Fibroblast of mammary gland (primary cell): Measurements from ENCODE around the gene ABCA1.
A peak's percentile ranks its signal among the peaks of the same experiment; 100 is the strongest.

Experiments used
- DNase-seq: peaks from one replicate; pipeline ENCODE4 v3.0.0-alpha.2; 2010; ENCODE audit warnings: low read depth
- H3K4me3 ChIP-seq: 2 replicates; pipeline ENCODE4 v1.5.1; 2011; ENCODE audit warnings: low read depth, mild to moderate bottlenecking, low read length, moderate library complexity; ENCODE audit not compliant: control insufficient read depth
- CTCF ChIP-seq: conservative IDR thresholded peaks from 2 replicates; pipeline ENCODE4 v1.5.1; 2011; ENCODE audit warnings: low read depth, low read length, inconsistent platforms; ENCODE audit not compliant: control insufficient read depth, insufficient read depth

The ABCA1 gene

GRCh38 chr9:104783588-104783987 is 144.4 kb downstream of the ABCA1 start:
- DNase-seq, result peak; percentile 6
- H3K4me3 ChIP-seq, result no peak overlapping the region
- no peak for TF ChIP-seq CTCF

DNA sequence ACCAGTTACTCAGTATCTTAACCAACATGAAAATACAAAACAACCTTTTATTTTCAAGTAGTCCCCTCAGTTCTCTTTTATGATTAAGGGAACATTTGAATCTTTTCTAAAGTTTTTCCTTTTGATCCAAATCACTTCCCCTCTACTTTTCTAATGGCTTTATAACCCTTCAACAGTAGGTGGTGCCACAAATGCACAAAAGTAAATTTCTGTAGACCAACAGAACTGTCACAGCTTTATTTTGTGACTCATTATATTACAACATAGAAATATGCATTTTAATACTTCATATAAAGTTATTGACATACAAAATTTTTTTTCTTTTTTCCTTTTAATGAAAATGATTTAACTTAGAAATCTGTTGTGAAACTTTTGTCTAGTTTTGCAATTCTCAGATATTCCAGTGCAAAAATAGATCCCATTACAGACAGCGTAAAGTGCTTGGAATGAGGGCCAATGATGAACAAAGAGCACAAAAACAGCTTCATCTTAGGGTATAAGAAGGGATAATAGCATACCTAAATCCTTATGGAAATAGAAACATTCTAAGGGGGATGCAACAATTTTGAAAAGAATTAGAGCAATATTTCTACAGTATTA is 147.1 kb downstream of the ABCA1 start:
- TF ChIP-seq CTCF, result peak; percentile 55
- no peak overlapping the region for H3K4me3 ChIP-seq
- DNase-seq, result peak; percentile 56

- no peak overlapping the region for H3K4me3 ChIP-seq
- no peak for TF ChIP-seq CTCF
- no peak for DNase-seq
Measured at GRCh38 chr9:104779946-104780535, 147.9 kb downstream of the ABCA1 start.

DNA sequence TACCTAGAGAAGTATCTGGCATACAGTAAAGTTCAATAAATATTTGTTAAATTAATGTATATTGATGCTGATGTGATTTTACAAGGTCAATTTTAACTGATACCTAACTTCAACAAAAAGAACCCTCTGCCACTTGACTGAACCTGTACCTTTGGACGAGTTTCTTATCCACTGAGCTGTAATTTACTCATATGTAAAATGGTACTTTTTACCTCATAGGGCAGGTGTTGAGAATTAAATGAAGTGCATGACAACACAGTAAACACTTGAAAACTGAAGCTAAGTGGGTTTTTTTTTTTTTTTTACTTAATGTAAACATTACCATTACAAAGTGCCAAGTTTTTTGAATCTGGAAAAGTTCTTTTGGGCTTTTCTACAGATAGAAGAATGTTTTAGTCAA is 148.6 kb downstream of the ABCA1 start:
- DNase-seq, result no peak
- TF ChIP-seq CTCF, result no peak
- no peak overlapping the region for H3K4me3 ChIP-seq

DNA sequence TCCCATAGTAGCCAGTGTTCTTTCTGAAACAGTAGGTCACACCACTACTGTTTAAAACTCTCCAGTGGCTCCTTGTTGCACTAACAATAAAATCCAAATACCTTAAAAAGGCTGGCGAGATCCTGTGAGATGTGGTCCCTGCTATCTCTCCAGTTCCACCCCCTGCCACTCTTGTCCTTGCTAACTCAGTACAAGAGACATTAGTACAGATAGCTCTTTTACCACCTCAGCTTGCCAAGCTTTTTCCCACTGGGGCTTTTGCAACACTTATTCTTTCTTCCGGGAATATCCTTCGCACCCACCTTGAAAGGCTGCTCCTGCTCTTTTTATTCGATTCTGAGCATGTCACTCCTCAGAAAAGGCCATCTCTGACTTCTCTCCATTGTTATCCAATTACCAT is 149.2 kb downstream of the ABCA1 start:
- no peak for TF ChIP-seq CTCF
- H3K4me3 ChIP-seq, result no peak overlapping the region
- no peak for DNase-seq

- no peak for TF ChIP-seq CTCF
- H3K4me3 ChIP-seq, result no peak overlapping the region
- DNase-seq, result peak; percentile 49
Measured at GRCh38 chr9:104776797-104777196, 151.2 kb downstream of the ABCA1 start.
